Neural cell (in vitro differentiated cells): ENCODE measurements around the gene ROCK2. TPM values are rescaled to one million over a fixed set of nuclear protein-coding genes. Genes with fewer than 3 reads are reported as not detected.

Experiments used
- H2AFZ ChIP-seq: fragments of 200-600, 300-800 bp; sonication (generic), shearing (Covaris generic); 2 replicates; pipeline ENCODE4 v1.6.0; 2014; ENCODE audit warnings: low read depth, mild to moderate bottlenecking, antibody characterized with exemption, low read length, moderate library complexity
- H3F3A ChIP-seq: fragments of 200-600 bp; shearing (Covaris generic); 2 replicates; pipeline ENCODE4 v1.6.1; 2016; ENCODE audit warnings: mild to moderate bottlenecking, moderate library complexity, mixed read lengths, antibody characterized with exemption, low read length; ENCODE audit not compliant: insufficient read depth, poor library complexity, severe bottlenecking
- H3K27ac ChIP-seq: fragments of 200-600, 300-800 bp; sonication (generic), shearing (Covaris generic); 2 replicates; pipeline ENCODE4 v1.5.1; 2014; ENCODE audit warnings: mild to moderate bottlenecking, low read length, moderate library complexity
- H3K27me3 ChIP-seq: fragments of 300-800, 200-600 bp; sonication (generic), shearing (Covaris generic); 2 replicates; pipeline ENCODE4 v1.6.0; 2014; ENCODE audit warnings: mild to moderate bottlenecking, low read depth, low read length, moderate library complexity; ENCODE audit not compliant: insufficient read depth
- H3K36me3 ChIP-seq: fragments of 300-800, 200-600 bp; sonication (generic), shearing (Covaris generic); 2 replicates; pipeline ENCODE4 v1.5.1; 2014; ENCODE audit warnings: mild to moderate bottlenecking, antibody characterized with exemption, low read length, moderate library complexity; ENCODE audit not compliant: insufficient read depth
- H3K4me2 ChIP-seq: fragments of 300-800, 200-600 bp; sonication (generic), shearing (Covaris generic); 2 replicates; pipeline ENCODE4 v1.6.0; 2014; ENCODE audit warnings: mild to moderate bottlenecking, low read length
- H3K4me3 ChIP-seq: fragments of 300-800, 200-600 bp; sonication (generic), shearing (Covaris generic); 2 replicates; pipeline ENCODE4 v1.5.1; 2014; ENCODE audit warnings: mild to moderate bottlenecking, low read length, moderate library complexity
- H3K79me2 ChIP-seq: fragments of 200-600 bp; shearing (Covaris generic); replicated peaks from 2 replicates; pipeline ENCODE4 v1.6.0; 2014; ENCODE audit warnings: mild to moderate bottlenecking, low read length, moderate library complexity; ENCODE audit not compliant: insufficient read depth
- H3K9ac ChIP-seq: fragments of 300-800, 200-600 bp; sonication (generic), shearing (Covaris generic); 2 replicates; pipeline ENCODE4 v1.6.1; 2016; ENCODE audit warnings: mild to moderate bottlenecking, low read length, mixed read lengths
- H3K9me2 ChIP-seq: fragments of 200-600 bp; shearing (Covaris generic); 2 replicates; pipeline ENCODE4 v1.6.1; 2016; ENCODE audit warnings: mild to moderate bottlenecking, low read length, mixed read lengths; ENCODE audit not compliant: insufficient read depth
- H3K9me3 ChIP-seq: fragments of 200-600, 300-800 bp; sonication (generic), shearing (Covaris generic); 2 replicates; pipeline ENCODE4 v1.6.1; 2016; ENCODE audit warnings: mild to moderate bottlenecking, mixed run types, low read length, moderate library complexity, mixed read lengths
- H4K20me1 ChIP-seq: fragments of 200-600 bp; shearing (Covaris generic); 2 replicates; pipeline ENCODE4 v1.6.1; 2016; ENCODE audit warnings: mild to moderate bottlenecking, mixed run types; ENCODE audit not compliant: insufficient read depth
- EP300 ChIP-seq: fragments of 450-650 bp; conservative IDR thresholded peaks from 2 replicates; pipeline ENCODE4 v1.6.1; 2014; ENCODE audit warnings: antibody characterized with exemption, mild to moderate bottlenecking, moderate library complexity; ENCODE audit not compliant: poor library complexity, severe bottlenecking
- EZH2 ChIP-seq: fragments of 200-600, 300-800 bp; shearing (Covaris generic), sonication (generic); IDR thresholded peaks from 2 replicates; pipeline ENCODE4 v1.6.1; 2014; ENCODE audit warnings: antibody characterized with exemption, low read length, borderline replicate concordance, mild to moderate bottlenecking; ENCODE audit not compliant: insufficient read depth, poor library complexity, severe bottlenecking
- MXI1 ChIP-seq: fragments of 450-650 bp; conservative IDR thresholded peaks from 2 replicates; pipeline ENCODE4 v1.6.1; 2014; ENCODE audit warnings: antibody characterized with exemption, mild to moderate bottlenecking; ENCODE audit not compliant: poor library complexity, severe bottlenecking
- POLR2AphosphoS5 ChIP-seq: IDR thresholded peaks from 2 replicates; pipeline ENCODE4 v1.6.1; 2012
- RAD21 ChIP-seq: fragments of 450-650 bp; conservative IDR thresholded peaks from 2 replicates; pipeline ENCODE4 v1.6.1; 2014; ENCODE audit warnings: antibody characterized with exemption, mild to moderate bottlenecking, moderate library complexity
- SMC3 ChIP-seq: fragments of 450-650 bp; conservative IDR thresholded peaks from 2 replicates; pipeline ENCODE4 v1.6.1; 2014; ENCODE audit warnings: antibody characterized with exemption, mild to moderate bottlenecking, moderate library complexity; ENCODE audit not compliant: poor library complexity
- TAF1 ChIP-seq: IDR thresholded peaks from 2 replicates; pipeline ENCODE4 v1.6.1; 2012; ENCODE audit warnings: low read depth
- polyA plus RNA-seq: library from polyadenylated mRNA; depleted of rRNA; stranded (reverse); fragments of >200 nt; gene quantifications from 2 replicates; pipeline ENCODE4 v1.2.3, GENCODE V29; 2014
- TF ChIP-seq, protein P1 (sequence below): IDR thresholded peaks from 2 replicates; pipeline ENCODE4 v1.6.1; 2012; ENCODE audit warnings: borderline replicate concordance
- TF ChIP-seq, protein P2 (sequence below): fragments of 450-650 bp; IDR thresholded peaks from 2 replicates; pipeline ENCODE4 v1.5.1; 2014; ENCODE audit warnings: antibody characterized with exemption, mild to moderate bottlenecking, moderate library complexity; ENCODE audit not compliant: poor library complexity, severe bottlenecking

The ROCK2 gene
- polyA plus RNA-seq, 1 donor from 2014 or later: 25.7 TPM

DNA sequence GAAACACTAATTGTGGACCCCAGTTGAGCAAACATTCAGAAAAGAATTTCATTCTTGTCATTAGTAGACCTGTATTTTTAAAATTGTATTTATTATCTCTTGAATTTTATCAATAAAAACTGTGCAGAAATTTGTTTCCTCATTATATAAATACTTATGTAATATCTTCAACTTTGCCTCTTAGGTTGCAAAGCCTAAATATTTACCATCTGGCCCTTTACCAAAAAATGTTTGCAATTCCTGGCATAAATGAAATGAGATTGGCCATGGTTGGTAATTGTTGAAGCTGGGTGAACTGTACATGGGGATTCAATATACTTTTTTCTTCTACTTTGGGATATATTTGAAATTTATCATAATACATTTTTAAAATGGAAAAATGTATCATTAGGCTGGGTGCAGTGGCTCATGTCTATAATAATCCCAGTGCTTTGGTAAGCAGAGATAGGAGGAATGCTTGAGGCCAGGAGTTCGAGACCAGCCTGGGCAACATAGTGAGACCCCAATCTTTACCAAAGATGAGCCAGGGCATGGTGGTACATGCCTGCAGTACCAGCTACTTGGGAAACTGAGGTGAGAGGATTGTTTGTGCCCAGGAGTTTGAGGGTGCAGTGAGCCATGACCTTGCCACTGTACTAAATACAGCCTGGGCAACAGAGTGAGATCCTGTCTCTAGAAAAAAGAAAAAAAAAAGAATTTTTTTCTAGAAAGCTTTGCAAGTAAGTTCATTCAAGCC, 100.2 kb downstream of the ROCK2 start:
- H3K79me2 ChIP-seq: peaks cover 5% of the 10 kb centered on the region
- H3F3A ChIP-seq: no peaks in the 10 kb centered on the region
- no peak overlapping the region for H3K27ac ChIP-seq
- H3K9ac ChIP-seq: no peak overlapping the region
- no peak overlapping the region for H3K4me2 ChIP-seq
- no peaks in the 10 kb centered on the region for H3K9me3 ChIP-seq
- H4K20me1 ChIP-seq: no peaks in the 10 kb centered on the region
- peaks cover 3% of the 10 kb centered on the region for H3K36me3 ChIP-seq
- no peak overlapping the region for H3K4me3 ChIP-seq
- no peaks in the 10 kb centered on the region for H3K9me2 ChIP-seq
- TF ChIP-seq, protein P1, sequence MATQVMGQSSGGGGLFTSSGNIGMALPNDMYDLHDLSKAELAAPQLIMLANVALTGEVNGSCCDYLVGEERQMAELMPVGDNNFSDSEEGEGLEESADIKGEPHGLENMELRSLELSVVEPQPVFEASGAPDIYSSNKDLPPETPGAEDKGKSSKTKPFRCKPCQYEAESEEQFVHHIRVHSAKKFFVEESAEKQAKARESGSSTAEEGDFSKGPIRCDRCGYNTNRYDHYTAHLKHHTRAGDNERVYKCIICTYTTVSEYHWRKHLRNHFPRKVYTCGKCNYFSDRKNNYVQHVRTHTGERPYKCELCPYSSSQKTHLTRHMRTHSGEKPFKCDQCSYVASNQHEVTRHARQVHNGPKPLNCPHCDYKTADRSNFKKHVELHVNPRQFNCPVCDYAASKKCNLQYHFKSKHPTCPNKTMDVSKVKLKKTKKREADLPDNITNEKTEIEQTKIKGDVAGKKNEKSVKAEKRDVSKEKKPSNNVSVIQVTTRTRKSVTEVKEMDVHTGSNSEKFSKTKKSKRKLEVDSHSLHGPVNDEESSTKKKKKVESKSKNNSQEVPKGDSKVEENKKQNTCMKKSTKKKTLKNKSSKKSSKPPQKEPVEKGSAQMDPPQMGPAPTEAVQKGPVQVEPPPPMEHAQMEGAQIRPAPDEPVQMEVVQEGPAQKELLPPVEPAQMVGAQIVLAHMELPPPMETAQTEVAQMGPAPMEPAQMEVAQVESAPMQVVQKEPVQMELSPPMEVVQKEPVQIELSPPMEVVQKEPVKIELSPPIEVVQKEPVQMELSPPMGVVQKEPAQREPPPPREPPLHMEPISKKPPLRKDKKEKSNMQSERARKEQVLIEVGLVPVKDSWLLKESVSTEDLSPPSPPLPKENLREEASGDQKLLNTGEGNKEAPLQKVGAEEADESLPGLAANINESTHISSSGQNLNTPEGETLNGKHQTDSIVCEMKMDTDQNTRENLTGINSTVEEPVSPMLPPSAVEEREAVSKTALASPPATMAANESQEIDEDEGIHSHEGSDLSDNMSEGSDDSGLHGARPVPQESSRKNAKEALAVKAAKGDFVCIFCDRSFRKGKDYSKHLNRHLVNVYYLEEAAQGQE: no peak
- TF ChIP-seq TAF1: no peak
- no peak for TF ChIP-seq POLR2AphosphoS5
- no peak for TF ChIP-seq MXI1
- TF ChIP-seq RAD21: no peak
- no peak for TF ChIP-seq EZH2
- no peak for TF ChIP-seq EP300
- H2AFZ ChIP-seq: no peak overlapping the region
- no peaks in the 10 kb centered on the region for H3K27me3 ChIP-seq

GRCh38 chr2:11243512-11243911, 100.9 kb downstream of the ROCK2 start:
- Histone ChIP-seq H4K20me1 (no peaks in the 10 kb centered on the region), H3K36me3 (peaks cover 3% of the 10 kb centered on the region), H3K4me3 (no peak overlapping the region), H2AFZ (no peak overlapping the region), H3K9me3 (no peaks in the 10 kb centered on the region), H3K27me3 (no peaks in the 10 kb centered on the region), H3K79me2 (peaks cover 5% of the 10 kb centered on the region), H3K9me2 (no peaks in the 10 kb centered on the region), H3K9ac (no peak overlapping the region), H3F3A (no peaks in the 10 kb centered on the region), H3K4me2 (no peak overlapping the region), H3K27ac (no peak overlapping the region)
- no peak for TF ChIP-seq RAD21
- TF ChIP-seq SMC3: no peak
- TF ChIP-seq TAF1: no peak
- TF ChIP-seq EZH2: no peak

GRCh38 chr2:11242542-11243174, 101.8 kb downstream of the ROCK2 start:
- Histone ChIP-seq H3K27me3 (no peaks in the 10 kb centered on the region), H3K9me2 (no peaks in the 10 kb centered on the region), H3K9me3 (no peaks in the 10 kb centered on the region), H3K79me2 (peaks cover 5% of the 10 kb centered on the region), H3F3A (no peaks in the 10 kb centered on the region), H3K9ac (no peak overlapping the region), H2AFZ (no peak overlapping the region), H3K36me3 (peaks cover 3% of the 10 kb centered on the region), H3K27ac (no peak overlapping the region), H4K20me1 (no peaks in the 10 kb centered on the region), H3K4me3 (no peak overlapping the region), H3K4me2 (no peak overlapping the region)
- TF ChIP-seq, protein P2, sequence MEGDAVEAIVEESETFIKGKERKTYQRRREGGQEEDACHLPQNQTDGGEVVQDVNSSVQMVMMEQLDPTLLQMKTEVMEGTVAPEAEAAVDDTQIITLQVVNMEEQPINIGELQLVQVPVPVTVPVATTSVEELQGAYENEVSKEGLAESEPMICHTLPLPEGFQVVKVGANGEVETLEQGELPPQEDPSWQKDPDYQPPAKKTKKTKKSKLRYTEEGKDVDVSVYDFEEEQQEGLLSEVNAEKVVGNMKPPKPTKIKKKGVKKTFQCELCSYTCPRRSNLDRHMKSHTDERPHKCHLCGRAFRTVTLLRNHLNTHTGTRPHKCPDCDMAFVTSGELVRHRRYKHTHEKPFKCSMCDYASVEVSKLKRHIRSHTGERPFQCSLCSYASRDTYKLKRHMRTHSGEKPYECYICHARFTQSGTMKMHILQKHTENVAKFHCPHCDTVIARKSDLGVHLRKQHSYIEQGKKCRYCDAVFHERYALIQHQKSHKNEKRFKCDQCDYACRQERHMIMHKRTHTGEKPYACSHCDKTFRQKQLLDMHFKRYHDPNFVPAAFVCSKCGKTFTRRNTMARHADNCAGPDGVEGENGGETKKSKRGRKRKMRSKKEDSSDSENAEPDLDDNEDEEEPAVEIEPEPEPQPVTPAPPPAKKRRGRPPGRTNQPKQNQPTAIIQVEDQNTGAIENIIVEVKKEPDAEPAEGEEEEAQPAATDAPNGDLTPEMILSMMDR: no peak
- TF ChIP-seq TAF1: no peak
- no peak for TF ChIP-seq SMC3
- no peak for TF ChIP-seq MXI1
- no peak for TF ChIP-seq POLR2AphosphoS5
- TF ChIP-seq EP300: no peak
- TF ChIP-seq EZH2: no peak
- TF ChIP-seq RAD21: no peak
- TF ChIP-seq, protein P1: no peak
